Stimulated activated CD8-positive, alpha-beta memory T cell treated with anti-CD3 and anti-CD28 coated beads, Interleukin-15, amount 100 ng/mL, for 4 hours (primary cell): ENCODE measurements around the gene ZFP2.

Experiments used
- DNase-seq, 2 donors: peaks; one replicate each; pipeline ENCODE4 v3.0.0-alpha.2; 2020; ENCODE audit warnings: low read depth in 2 of 2

ZFP2 gene

GRCh38 chr5:178981381-178981780 is 85.7 kb downstream of the ZFP2 start:
- no peak for DNase-seq
